NCI-H1092 treated with DMSO at 0.1 percent for 48 hours (cell line): Measurements from ENCODE around the gene NCLN.
A peak's percentile ranks its signal among the peaks of the same experiment; 100 is the strongest.
"Not testable (repeated sequence)": the region's sequence is repeated elsewhere in the genome, so short reads cannot be mapped to it uniquely, and the experiment has no call there.

Experiments used
- DNase-seq: peaks from one replicate; lab custom pipeline; 2025; lab: John Stamatoyannopoulos, UW

The NCLN gene, protein sequence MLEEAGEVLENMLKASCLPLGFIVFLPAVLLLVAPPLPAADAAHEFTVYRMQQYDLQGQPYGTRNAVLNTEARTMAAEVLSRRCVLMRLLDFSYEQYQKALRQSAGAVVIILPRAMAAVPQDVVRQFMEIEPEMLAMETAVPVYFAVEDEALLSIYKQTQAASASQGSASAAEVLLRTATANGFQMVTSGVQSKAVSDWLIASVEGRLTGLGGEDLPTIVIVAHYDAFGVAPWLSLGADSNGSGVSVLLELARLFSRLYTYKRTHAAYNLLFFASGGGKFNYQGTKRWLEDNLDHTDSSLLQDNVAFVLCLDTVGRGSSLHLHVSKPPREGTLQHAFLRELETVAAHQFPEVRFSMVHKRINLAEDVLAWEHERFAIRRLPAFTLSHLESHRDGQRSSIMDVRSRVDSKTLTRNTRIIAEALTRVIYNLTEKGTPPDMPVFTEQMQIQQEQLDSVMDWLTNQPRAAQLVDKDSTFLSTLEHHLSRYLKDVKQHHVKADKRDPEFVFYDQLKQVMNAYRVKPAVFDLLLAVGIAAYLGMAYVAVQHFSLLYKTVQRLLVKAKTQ

GRCh38 chr19:3185461-3186159 is at the start of gene NCLN:
Gene NCLN (plus strand): TSS chr19:3185930. CDS start chr19:3186031, 101 bp downstream.
- DNase-seq, result peak; percentile 99

DNA sequence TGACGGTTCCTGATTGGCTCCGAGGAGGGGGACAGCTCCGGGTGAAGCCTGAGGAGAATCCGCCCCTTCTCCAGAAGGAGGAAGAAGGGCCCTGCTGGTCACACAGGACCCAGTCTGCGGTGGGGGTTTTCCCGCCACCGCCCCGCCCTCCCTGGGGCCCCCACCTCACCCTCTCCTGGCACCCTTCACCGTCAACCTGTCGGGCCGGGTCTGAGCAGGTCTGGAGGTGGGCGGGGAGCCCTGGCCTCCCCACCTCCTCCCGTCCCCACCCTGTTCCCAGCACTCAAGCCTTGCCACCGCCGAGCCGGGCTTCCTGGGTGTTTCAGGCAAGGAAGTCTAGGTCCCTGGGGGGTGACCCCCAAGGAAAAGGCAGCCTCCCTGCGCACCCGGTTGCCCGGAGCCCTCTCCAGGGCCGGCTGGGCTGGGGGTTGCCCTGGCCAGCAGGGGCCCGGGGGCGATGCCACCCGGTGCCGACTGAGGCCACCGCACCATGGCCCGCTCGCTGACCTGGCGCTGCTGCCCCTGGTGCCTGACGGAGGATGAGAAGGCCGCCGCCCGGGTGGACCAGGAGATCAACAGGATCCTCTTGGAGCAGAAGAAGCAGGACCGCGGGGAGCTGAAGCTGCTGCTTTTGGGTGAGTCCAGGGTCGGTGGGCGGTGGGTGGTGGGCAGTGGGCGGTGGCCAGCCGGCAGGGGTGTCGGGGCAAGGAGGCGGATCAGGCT is 49.6 kb upstream of the NCLN start, which contains the start of gene GNA15:
Gene GNA15, plus strand, starts transcription at position 73 of the 723 bp plus-strand sequence. Its CDS starts 418 bp downstream, at position 491.
- no peak for DNase-seq

- no peak for DNase-seq
These were observed 49.1 kb upstream of the NCLN start for GRCh38 chr19:3136684-3137055.

GRCh38 chr19:3137119-3137518 is 48.6 kb upstream of the NCLN start:
- DNase-seq, result no peak

DNA sequence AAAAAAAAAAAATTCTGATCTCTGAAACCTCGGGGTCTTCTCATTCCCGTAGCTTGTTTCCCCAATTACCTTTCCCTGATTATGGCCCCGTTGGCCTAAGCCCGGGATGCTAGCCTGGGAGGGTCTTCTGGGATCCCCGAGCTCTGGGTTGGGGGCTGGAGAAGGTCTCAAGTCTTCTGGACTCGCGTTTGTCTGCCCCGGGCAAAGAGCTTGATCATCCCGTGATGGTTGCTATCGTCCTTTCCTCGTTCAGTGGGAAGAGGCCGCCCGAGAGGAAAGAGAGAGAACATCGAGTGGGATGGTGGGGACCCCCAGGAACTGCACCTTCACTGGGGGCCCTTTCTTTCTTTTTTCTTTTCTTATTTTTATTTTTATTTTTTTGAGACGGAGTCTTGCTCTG is 47.5 kb upstream of the NCLN start:
- no peak for DNase-seq

DNA sequence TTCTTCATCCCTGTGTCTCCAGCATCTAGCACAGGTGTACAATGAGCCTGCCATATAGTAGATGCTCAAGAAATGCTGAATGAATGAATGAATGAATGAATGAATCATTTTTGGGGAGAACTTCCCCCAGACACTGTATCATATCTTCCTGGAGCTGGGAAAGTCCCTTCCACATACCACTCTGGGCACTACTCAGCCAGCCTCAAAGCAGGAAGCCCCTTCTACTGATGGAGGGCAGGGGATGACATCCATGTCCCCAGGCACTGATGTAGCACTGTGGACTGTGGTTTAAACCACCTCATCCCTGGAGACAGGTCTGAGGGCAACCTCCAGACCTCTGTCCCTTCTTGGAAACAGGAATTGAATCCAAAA is 45.1 kb upstream of the NCLN start:
- no peak for DNase-seq

GRCh38 chr19:3142292-3142670 is 43.4 kb upstream of the NCLN start:
- DNase-seq, result no peak

DNA sequence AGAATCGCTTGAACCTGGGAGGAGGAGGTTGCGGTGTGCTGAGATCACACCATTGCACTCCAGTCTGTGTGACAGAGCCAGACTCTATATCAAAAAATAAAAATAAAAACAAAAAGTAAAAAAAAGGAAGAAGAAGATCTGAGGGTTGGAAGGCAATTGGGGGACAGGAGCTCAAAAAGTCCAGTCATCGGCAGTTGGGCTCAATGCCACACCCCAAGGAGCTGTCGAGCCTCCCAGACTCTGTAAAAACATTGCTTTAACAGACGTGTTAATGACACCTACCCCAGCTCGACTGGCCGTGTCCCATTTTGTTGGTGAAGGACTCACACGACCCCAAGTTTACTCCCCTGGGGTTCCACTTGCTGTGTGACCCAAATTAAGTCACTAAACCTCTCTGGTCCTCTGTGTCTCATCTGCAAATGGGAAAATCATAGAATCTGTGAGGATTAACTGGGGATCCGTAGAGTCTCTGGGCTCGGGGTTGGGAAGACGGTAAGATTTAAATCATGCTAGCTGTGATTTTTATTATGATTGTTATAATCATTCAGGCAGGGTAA is 42.9 kb upstream of the NCLN start:
- DNase-seq, result no peak

GRCh38 chr19:3145909-3146676 is 39.6 kb upstream of the NCLN start:
- DNase-seq, result no peak

DNA sequence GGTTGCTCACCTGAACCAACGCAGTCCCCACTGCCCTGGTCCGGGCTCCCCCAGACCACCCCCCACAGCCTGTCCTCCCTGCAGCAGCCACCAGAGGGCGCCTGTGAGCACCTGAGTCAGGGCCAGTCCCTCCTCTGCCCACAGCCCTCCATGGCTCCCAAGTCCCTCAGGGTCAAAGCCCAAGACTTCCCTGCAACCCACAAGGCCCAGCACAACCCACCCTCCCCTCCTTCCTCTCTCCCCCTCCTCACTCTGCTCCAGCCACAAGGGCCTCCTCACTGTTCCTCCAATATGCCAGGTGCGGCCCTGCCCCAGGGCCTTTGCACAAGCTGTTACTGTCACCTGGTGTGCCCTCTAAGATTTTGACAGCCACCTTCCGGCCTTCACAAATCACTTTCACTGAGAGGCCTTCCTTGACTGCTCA is 39.0 kb upstream of the NCLN start:
- DNase-seq, result no peak

GRCh38 chr19:3148503-3148902 is 37.2 kb upstream of the NCLN start:
- DNase-seq, result no peak

DNA sequence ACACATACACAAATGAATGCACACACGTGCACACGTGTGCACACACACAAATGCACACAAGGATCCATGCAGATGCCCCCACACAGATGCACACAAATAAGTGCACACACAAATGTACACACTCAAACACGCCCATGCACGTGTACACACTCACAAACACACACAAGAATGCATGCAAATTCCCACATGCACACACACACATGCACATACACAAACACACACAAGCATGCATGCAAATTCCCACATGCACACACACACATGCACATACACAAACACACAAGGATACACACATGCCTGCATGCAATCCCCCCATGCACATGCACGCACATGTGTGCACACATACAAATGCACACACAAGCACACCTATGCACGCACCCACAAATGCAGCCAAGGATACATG is 36.6 kb upstream of the NCLN start:
- DNase-seq, result no peak

- DNase-seq, result no peak
These were observed 35.9 kb upstream of the NCLN start for GRCh38 chr19:3149526-3150505.

GRCh38 chr19:3150739-3151329 is 34.9 kb upstream of the NCLN start:
- no peak for DNase-seq

- DNase-seq, result no peak
These were observed 33.9 kb upstream of the NCLN start for GRCh38 chr19:3151563-3152418.

GRCh38 chr19:3152419-3152780 is 33.3 kb upstream of the NCLN start:
- no peak for DNase-seq

GRCh38 chr19:3153286-3154230 is 32.2 kb upstream of the NCLN start:
- no peak for DNase-seq

DNA sequence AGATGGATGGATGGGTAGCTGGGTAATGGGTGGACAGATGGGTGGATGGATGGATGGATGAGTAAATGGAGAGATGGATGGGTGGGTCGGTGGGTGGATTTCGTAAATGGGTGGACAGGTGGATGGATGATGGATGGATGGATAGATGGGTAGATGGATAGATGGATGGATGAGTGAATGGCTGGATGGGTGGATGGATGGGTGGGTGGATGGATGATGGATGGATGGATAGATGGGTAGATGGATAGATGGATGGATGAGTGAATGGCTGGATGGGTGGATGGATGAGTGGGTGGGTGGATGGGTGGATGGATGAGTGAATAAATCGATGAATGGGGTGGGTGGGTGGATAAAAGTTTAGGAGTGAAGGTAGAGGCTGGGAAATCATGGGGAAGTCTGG is 31.3 kb upstream of the NCLN start:
- not testable (repeated sequence) for DNase-seq
